Measurements from ENCODE around the gene ITPR2. TPM values are rescaled to one million over a fixed set of nuclear protein-coding genes. Genes with fewer than 3 reads are reported as not detected.

Gene ITPR2
- total RNA-seq, 1 experiment from 2014 or later: 26.0 TPM

GRCh38 chr12:26870491-26871419 is 37.8 kb upstream of the ITPR2 start:
- intact Hi-C loops (cut with micrococcal nuclease; ENCODE audit: unreplicated experiment): no loop called here
- H3K79me2 ChIP-seq (ENCODE audit: low read depth): no peaks in the 10 kb centered on the region
- H2AFZ ChIP-seq: peak overlapping the region; percentile 48
- peak; percentile 61 to 84 for DNase-seq
- BruUV-seq (replicated peaks): no TSS peak
- H3K9me3 ChIP-seq (ENCODE audit: insufficient read depth, low read depth): no peaks in the 10 kb centered on the region
- ChIA-PET POLR2A (ENCODE audit: unreplicated experiment) (interaction anchor here (0.6 kb wide), 1 partner anchor 454 kb away, joined by 5 read pairs; no protein-coding TSS in a partner anchor), CTCF (interaction anchor here (0.7 kb wide), 1 partner anchor 412 kb away, joined by 6 read pairs; no protein-coding TSS in a partner anchor)
- TF ChIP-seq CTCF (conservative IDR thresholded peaks at IDR 0.05) (no peak), EZH2 (IDR thresholded peaks at IDR 0.05; ENCODE audit: low read depth) (no peak)
- H3K4me1 ChIP-seq (replicated peaks; ENCODE audit: insufficient read depth): peaks cover 14% of the 10 kb centered on the region
- peaks cover 14% of the 10 kb centered on the region; the same call in 1 of the 2 replicates for H3F3A ChIP-seq (ENCODE audit: insufficient read depth, low read depth)
- no peaks in the 10 kb centered on the region for H3K9me2 ChIP-seq (ENCODE audit: insufficient read depth)
- H3K36me3 ChIP-seq (ENCODE audit: low read depth): no peaks in the 10 kb centered on the region
- H4K20me1 ChIP-seq (ENCODE audit: insufficient read depth): no peaks in the 10 kb centered on the region
- peak overlapping the region; percentile 71 for H3K4me2 ChIP-seq
- peak overlapping the region; percentile 43 for H3K27ac ChIP-seq
- H3K27me3 ChIP-seq (ENCODE audit: insufficient read depth, low read depth): no peaks in the 10 kb centered on the region
- peak overlapping the region; percentile 43; the same call in 1 of the 2 replicates for H3K4me3 ChIP-seq

GRCh38 chr12:26869908-26870459 is 37.0 kb upstream of the ITPR2 start:
- H3K9me2 ChIP-seq (ENCODE audit: insufficient read depth): no peaks in the 10 kb centered on the region; the same call in 1 of the 2 replicates
- H3K79me2 ChIP-seq (ENCODE audit: low read depth): no peaks in the 10 kb centered on the region
- no peak for DNase-seq
- H2AFZ ChIP-seq: peak overlapping the region; percentile 48; the same call in 1 of the 2 replicates
- H3K4me2 ChIP-seq: peak overlapping the region; percentile 71
- H3K27ac ChIP-seq: peak overlapping the region; percentile 43
- H3K9me3 ChIP-seq (ENCODE audit: insufficient read depth, low read depth): no peaks in the 10 kb centered on the region
- H3K4me1 ChIP-seq (replicated peaks; ENCODE audit: insufficient read depth): peaks cover 14% of the 10 kb centered on the region
- ChIA-PET CTCF (no interaction called here), POLR2A (ENCODE audit: unreplicated experiment) (no interaction called here)
- peaks cover 14% of the 10 kb centered on the region; the same call in 1 of the 2 replicates for H3F3A ChIP-seq (ENCODE audit: insufficient read depth, low read depth)
- BruUV-seq (replicated peaks): no TSS peak
- H3K36me3 ChIP-seq (ENCODE audit: low read depth): no peaks in the 10 kb centered on the region
- H4K20me1 ChIP-seq (ENCODE audit: insufficient read depth): no peaks in the 10 kb centered on the region
- H3K27me3 ChIP-seq (ENCODE audit: insufficient read depth, low read depth): no peaks in the 10 kb centered on the region
- intact Hi-C loops (cut with micrococcal nuclease; ENCODE audit: unreplicated experiment): no loop called here
- TF ChIP-seq EZH2 (IDR thresholded peaks at IDR 0.05; ENCODE audit: low read depth) (no peak), CTCF (conservative IDR thresholded peaks at IDR 0.05) (no peak)
- H3K4me3 ChIP-seq: peak overlapping the region; percentile 43; the same call in 1 of the 2 replicates

GRCh38 chr12:26869104-26869494 is 36.1 kb upstream of the ITPR2 start:
- no peak overlapping the region for H3K4me3 ChIP-seq
- no peak overlapping the region for H3K27ac ChIP-seq
- H3K36me3 ChIP-seq (ENCODE audit: low read depth): no peaks in the 10 kb centered on the region
- no peaks in the 10 kb centered on the region; the same call in 1 of the 2 replicates for H3K9me2 ChIP-seq (ENCODE audit: insufficient read depth)
- H3K79me2 ChIP-seq (ENCODE audit: low read depth): no peaks in the 10 kb centered on the region
- no peaks in the 10 kb centered on the region for H3K27me3 ChIP-seq (ENCODE audit: insufficient read depth, low read depth)
- POLR2A ChIA-PET (ENCODE audit: unreplicated experiment): interaction anchor here (0.7 kb wide), 1 partner anchor 462 kb away, joined by 3 read pairs; no protein-coding TSS in a partner anchor
- intact Hi-C loops (cut with micrococcal nuclease; ENCODE audit: unreplicated experiment): no loop called here
- H3K9me3 ChIP-seq (ENCODE audit: insufficient read depth, low read depth): no peaks in the 10 kb centered on the region
- TF ChIP-seq EZH2 (IDR thresholded peaks at IDR 0.05; ENCODE audit: low read depth) (no peak), CTCF (conservative IDR thresholded peaks at IDR 0.05) (no peak)
- H3K4me1 ChIP-seq (replicated peaks; ENCODE audit: insufficient read depth): peaks cover 14% of the 10 kb centered on the region
- H2AFZ ChIP-seq: no peak overlapping the region
- DNase-seq: no peak
- CTCF ChIA-PET: no interaction called here
- H4K20me1 ChIP-seq (ENCODE audit: insufficient read depth): no peaks in the 10 kb centered on the region
- H3F3A ChIP-seq (ENCODE audit: insufficient read depth, low read depth): peaks cover 14% of the 10 kb centered on the region; the same call in 1 of the 2 replicates
- no TSS peak for BruUV-seq (replicated peaks)
- H3K4me2 ChIP-seq: no peak overlapping the region

All from PC-9 (cell line).